ENCODE measurements around the gene TPSD1.
"Not testable (repeated sequence)": the region's sequence is repeated elsewhere in the genome, so short reads cannot be mapped to it uniquely, and the experiment has no call there.

Gene TPSD1

DNA sequence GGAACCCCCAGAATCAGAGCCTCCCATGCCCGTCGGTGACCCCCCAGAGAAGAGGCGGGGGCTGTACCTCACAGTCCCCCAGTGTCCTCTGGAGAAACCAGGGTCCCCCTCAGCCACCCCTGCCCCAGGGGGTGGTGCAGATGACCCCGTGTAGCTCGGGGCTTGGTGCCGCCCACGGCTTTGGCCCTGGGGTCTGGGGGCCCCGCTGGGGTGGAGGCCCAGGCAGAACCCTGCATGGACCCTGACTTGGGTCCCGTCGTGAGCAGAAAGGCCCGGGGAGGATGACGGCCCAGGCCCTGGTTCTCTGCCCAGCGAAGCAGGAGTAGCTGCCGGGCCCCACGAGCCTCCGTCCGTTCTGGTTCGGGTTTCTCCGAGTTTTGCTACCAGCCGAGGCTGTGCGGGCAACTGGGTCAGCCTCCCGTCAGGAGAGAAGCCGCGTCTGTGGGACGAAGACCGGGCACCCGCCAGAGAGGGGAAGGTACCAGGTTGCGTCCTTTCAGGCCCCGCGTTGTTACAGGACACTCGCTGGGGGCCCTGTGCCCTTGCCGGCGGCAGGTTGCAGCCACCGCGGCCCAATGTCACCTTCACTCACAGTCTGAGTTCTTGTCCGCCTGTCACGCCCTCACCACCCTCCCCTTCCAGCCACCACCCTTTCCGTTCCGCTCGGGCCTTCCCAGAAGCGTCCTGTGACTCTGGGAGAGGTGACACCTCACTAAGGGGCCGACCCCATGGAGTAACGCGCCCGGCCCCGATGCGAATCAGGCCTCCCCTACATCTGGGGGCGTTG is 34.8 kb upstream of the TPSD1 start:
- DNase-seq (ENCODE audit: low read depth, low spot score), result no peak

DNA sequence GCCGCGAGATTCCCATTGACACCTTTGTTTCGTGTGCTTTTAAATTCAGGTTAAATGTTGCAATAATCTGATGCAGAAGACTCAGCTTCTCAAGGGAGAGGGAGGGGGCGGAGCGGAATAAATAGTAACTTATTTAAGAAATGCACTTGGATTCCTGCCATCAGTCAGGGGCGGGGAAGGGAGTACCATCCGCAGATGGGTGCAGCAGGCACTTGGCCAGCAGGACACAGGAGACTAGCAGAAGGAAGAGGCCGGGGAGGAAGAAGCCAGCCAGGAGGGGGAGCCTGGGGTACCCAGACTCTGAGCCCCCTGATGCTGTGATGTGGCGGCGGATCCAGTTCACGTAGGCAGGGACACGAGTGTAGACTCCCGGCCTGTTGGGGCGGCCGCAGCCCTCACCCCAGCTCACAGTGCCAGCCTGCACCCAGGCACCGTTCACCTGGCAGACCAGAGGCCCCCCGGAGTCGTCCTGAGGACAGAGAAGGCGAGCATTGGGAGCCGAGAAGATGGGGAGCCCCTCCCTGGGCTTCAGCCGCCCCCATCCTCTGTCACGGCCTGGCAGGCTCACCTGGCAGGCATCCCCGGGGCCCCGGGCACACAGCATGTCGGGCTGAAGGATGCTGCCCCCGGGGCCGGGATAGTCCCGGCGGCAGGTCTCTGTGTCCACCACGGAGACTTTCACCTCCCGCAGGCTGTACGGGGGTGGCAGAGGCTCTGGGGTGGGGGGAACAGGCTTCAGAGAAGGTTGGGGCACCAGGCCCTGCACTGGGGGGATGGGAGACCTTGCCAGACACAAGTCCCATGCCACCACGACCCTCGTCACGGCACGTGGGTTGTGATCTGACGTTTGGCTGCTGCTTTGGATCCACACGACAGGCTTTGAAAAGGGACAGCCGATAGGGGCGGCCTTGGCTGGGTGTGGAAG is 34.0 kb upstream of the TPSD1 start:
- no peak for DNase-seq (ENCODE audit: low read depth, low spot score)

- DNase-seq (ENCODE audit: low read depth, low spot score), result no peak
These were observed 33.1 kb upstream of the TPSD1 start for GRCh38 chr16:1222553-1223354.

- no peak for DNase-seq (ENCODE audit: low read depth, low spot score)
These were observed 32.3 kb upstream of the TPSD1 start for GRCh38 chr16:1223355-1224214.

DNA sequence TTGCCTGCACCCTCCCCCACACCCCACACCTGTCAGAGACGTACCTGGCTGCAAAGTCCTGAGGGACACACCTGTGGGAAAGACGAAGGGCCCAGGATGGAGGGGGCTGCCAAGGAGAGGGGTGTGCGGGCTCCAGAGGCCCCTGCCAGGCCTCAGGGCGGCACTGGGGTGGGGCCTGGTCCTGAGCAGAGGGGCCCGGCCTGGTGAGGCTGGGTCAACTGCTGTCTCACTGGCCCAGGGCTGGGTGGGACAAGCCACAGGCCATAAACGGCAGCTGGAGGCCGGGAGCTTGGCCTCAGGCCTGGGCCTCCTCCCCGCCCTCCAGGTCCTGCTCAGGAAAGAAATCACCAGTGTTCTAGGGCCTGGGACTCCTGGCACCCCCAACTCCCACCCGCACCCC is 31.3 kb upstream of the TPSD1 start:
- no peak for DNase-seq (ENCODE audit: low read depth, low spot score)

DNA sequence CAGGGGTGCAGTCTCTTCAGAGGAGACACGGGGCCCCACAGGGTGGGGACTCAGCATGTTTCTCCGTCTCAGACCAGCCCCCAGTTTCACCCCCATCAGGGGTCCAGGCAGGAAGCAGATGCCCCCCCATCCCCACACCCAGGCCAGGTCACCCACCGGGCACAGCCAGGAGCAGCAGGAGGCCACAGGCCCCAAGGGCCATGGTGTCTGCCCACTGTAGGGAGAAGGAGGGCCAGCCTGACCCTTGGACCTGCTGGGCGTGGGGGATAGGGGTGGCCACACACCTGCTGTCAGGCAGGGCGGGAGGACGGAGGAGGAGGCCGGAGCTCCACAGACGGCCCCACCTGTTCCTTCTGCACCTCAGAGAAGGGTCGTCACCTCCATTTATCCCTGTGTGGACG is 30.8 kb upstream of the TPSD1 start, which contains the start of gene TPSG1:
TPSG1 (minus strand) TSS at position 218 of the 401 bp plus-strand sequence; CDS start at position 202, 16 bp downstream.
- no peak for DNase-seq (ENCODE audit: low read depth, low spot score)

DNA sequence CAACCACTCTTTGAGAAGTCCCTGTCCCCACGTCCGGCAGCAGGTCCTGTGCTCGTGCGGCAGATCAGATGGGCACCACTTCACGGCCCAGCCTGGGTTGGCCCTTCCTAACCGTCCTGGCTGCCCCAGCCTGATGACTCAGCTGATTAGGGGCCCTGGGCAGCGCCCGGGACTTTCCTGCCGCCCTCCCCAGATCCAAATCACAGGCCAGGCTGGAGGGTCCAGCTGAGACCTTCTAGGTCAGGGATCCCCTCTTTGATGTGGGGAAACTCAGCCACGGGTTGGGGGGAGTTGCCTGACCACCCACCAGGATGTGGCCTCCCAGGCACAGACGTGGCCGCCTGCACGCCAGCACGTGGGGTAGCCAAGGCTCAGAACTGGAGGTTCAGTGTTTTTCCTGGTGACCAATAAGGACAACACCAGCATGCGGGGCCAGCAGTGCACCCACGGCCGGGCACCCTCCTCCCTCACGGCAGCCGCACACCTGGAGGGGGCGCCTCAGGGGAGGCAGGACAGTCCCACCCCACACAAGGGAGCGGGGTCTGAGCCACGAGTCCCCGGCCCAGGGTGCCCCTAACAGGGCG is 30.0 kb upstream of the TPSD1 start:
- not testable (repeated sequence) for DNase-seq (ENCODE audit: low read depth, low spot score)

DNA sequence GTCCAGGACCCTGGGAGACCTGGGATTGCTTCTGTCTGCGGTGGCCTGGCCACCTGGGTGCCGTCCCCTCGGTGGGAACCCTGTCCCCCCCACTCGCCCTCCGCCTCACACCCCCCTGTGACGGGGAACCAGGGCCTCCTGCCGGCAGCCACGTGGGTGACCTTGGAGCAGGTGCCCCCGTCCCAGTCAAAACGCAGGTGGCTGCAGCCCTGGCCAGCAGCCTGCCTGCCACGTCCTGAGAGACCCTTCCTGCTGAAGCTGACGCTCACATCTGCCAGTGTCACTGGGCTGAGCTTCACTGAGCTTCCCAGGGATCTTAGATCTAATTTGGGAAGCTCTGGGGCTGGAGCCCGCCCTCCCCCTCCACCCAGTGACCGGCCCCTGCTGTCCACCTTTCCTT is 29.2 kb upstream of the TPSD1 start:
- DNase-seq (ENCODE audit: low read depth, low spot score), result not testable (repeated sequence)

DNA sequence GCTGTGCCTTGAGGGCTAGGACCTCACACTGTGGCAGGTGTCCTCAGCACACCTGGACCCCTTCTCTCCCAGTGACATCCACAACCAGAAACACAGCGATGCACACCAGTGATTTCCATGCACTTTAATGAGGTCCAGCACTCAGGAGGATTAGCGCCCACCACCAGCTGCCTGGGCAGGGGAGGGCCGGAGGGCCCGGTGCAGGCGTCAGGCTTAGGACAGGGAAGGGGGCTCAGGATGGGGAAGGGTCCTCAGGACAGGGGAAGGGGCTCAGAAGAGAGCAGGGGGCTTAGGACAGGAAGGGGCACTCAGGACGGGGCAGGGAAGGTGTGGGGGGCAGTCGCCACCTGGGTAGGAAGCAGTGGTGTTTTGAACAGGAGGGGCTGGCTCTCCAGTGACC is 27.6 kb upstream of the TPSD1 start:
- DNase-seq (ENCODE audit: low read depth, low spot score), result not testable (repeated sequence)

DNA sequence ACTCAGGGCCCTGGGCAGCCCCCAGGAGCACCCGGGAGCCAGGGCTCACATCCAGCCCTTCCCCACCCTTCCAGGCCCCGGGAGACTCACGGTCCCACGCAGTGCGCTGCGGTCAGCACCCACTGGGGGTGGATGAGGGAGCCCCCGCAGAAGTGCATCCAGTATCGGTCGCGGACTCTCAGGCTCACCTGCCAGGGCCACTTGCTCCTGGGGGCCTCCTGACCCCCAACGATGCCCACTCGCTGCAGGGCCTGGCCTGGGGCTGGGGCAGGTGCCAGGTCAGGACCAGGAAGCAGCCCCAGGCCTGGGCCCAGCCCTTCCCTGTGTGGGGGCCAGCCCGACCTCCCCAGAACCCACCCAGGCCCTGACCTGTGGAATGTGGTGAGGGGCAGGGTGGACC is 26.4 kb upstream of the TPSD1 start:
- not testable (repeated sequence) for DNase-seq (ENCODE audit: low read depth, low spot score)

DNA sequence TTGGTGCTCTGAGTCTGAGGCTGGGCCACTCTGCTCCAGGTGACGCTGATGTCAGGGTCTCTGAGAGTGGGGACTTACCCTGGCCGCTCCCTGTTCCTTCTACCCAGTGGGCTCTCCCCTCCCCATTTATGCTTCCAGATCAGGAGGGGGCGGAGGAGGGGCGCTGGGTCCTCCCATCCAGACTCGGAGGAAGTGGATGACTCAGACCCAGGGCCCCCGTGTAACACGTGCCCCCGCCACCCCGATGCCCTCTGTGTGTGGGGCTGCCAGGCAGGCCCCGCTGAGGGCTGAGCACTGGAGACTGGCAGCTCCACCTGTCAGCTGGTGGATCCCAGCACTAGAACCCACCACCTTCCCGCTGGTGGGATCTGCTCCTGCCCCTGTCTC is 25.8 kb upstream of the TPSD1 start, which contains the start of gene TPSB2:
TPSB2 (minus strand) TSS at position 101 of the 387 bp plus-strand sequence. CDS start 233 bp downstream, outside the sequence.
- not testable (repeated sequence) for DNase-seq (ENCODE audit: low read depth, low spot score)

DNA sequence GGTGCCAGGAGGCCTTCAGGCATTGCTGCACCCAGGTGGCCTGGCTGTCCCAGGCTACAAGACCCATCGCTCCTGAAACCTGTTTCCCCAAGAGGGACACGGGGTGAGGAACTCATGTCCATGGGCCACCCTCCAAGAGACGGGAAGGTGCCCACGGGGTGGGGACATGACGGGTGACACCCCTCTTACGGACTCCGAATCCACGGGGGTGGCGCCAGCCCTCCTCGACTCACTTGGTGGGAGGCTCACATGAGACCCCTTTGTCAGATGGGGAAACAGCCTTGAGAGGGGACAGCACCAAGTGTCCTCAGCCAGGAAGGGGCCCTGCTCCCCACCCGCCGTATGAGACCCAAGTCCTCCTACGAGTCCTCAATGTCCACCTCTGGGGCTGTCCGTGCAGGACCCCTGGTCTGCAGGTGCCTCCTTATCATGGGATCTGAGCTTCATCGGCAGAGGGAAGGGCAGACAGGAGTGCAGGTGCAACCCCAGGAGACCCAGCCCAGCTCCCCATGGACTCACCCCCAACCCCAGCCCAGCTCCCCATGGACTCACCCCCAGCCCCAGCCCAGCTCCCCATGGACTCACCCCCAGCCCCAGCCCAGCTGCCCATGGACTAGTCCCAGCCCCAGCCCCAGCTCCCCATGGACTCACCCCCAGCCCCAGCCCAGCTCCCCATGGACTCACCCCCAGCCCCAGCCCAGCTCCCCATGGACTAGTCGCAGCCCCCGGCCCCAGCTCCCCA is 25.2 kb upstream of the TPSD1 start:
- DNase-seq (ENCODE audit: low read depth, low spot score), result not testable (repeated sequence)

DNA sequence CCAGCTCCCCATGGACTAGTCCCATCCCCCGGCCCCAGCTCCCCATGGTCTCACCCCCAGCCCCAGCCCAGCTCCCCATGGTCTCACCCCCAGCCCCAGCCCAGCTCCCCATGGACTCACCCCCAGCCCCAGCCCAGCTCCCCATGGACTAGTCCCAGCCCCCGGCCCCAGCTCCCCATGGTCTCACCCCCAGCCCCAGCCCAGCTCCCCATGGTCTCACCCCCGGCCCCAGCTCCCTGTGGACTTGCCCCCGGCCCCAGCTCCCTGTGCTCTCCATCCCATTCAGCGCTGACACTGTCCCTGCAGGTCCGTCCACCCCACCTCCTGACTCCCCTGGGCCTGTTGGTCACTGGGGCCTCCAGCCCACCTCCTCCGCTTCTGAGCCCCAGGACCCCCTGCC is 24.6 kb upstream of the TPSD1 start:
- DNase-seq (ENCODE audit: low read depth, low spot score), result not testable (repeated sequence)

DNA sequence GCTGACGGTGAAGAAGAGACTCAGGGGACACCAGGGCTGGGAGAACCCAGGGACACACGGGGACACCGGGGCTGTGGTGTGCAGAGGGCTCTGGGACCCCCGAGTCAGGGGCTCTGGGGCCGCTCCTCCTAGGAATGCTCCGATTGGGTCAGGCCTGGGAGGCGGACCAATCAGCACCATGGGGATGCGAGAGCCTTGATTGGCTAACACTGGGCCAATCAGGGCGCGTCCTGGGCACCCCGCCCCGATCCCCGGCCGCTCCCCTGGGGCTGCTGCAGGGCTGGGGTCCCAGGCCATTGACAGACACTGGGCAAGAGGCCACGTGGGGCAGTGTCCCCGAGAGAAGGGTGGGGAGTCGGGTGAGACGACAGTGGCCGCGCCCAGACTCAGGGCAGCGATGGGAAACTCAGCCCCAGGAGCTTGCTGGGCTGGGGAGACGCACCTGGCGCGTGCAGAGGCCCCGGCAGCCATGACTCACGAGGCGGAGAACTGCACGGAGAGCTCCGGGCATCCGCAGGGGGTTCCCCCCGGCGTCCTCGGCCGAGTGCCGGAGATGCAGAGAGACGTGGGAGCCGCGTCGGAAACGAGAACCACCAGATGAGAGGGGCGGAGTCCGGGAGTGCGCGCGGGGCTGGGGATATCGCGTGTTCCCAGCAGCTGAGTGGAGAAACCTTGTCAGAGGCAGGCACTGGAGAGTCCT is 23.7 kb upstream of the TPSD1 start:
- DNase-seq (ENCODE audit: low read depth, low spot score), result not testable (repeated sequence)

- DNase-seq (ENCODE audit: low read depth, low spot score), result not testable (repeated sequence)
These were observed 19.2 kb upstream of the TPSD1 start for GRCh38 chr16:1236659-1237058.

- DNase-seq (ENCODE audit: low read depth, low spot score), result no peak
These were observed 17.9 kb upstream of the TPSD1 start for GRCh38 chr16:1237990-1238389.

GRCh38 chr16:1238909-1239308 is 17.0 kb upstream of the TPSD1 start:
- DNase-seq (ENCODE audit: low read depth, low spot score), result not testable (repeated sequence)

DNA sequence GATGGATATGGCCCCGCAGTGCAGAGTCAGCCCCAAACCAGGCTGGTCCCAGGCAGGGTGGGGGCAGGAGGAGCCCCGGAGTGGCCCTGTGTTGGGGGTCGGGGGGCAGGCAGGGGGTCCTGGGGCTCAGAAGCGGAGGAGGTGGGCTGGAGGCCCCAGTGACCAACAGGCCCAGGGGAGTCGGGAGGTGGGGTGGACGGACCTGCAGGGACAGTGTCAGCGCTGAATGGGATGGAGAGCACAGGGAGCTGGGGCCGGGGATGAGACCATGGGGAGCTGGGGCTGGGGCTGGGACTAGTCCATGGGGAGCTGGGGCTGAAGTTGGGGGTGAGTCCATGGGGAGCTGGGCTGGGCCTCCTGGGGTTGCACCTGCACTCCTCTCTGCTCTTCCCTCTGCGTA is 16.3 kb upstream of the TPSD1 start:
- DNase-seq (ENCODE audit: low read depth, low spot score), result not testable (repeated sequence)

- not testable (repeated sequence) for DNase-seq (ENCODE audit: low read depth, low spot score)
These were observed 15.4 kb upstream of the TPSD1 start, which contains the start of gene TPSAB1 for GRCh38 chr16:1240436-1240835. TSS of gene TPSAB1 (plus strand) at chr16:1240705. CDS start at chr16:1240939, 234 bp downstream.

Data from ELF-1 (cell line).